Heart left ventricle (tissue), 16 donors: Measurements from ENCODE around the gene CD68. TPM values are rescaled to one million over a fixed set of nuclear protein-coding genes. Genes with fewer than 3 reads are reported as not detected.

Source experiments
- ATAC-seq, 4 donors: fragments of 200-7000 bp; cut with Tn5 transposase; one replicate each; pipeline ENCODE4 v1.9.1; 2020 to 2022; ENCODE audit warnings: moderate library complexity in 4 of 4, mild to moderate bottlenecking in 3 of 4, moderate number of reproducible peaks in 1 of 4
- DNase-seq, 5 donors: peaks; one replicate each; pipeline ENCODE4 v3.0.0-alpha.2; 2020
- H3K27ac ChIP-seq, 12 donors: fragments of 200-600 bp; sonication (generic) in 4 of 12; one replicate each; pipeline versions ENCODE4 v1.5.0 to v1.8.0; 2016 to 2022; ENCODE audit warnings: mild to moderate bottlenecking in 2 of 12
- H3K27me3 ChIP-seq, 9 donors: fragments of 200-600 bp; sonication (generic) in 2 of 9; one replicate each; pipeline versions ENCODE4 v1.5.1 to v1.8.0; 2016 to 2022; ENCODE audit warnings: mild to moderate bottlenecking in 3 of 9
- H3K36me3 ChIP-seq, 9 donors: fragments of 200-600 bp; sonication (generic) in 2 of 9; one replicate each; pipeline versions ENCODE4 v1.5.0 to v1.8.0; 2018 to 2022; ENCODE audit warnings: mild to moderate bottlenecking in 2 of 9
- H3K4me1 ChIP-seq, 12 donors: fragments of 200-600 bp; sonication (generic) in 4 of 12; one replicate each; pipeline versions ENCODE4 v1.5.0 to v1.8.0; 2016 to 2022; ENCODE audit warnings: mild to moderate bottlenecking in 3 of 12
- H3K4me3 ChIP-seq, 12 donors: fragments of 200-600 bp; sonication (generic) in 4 of 12; one replicate each; pipeline versions ENCODE4 v1.5.0 to v1.8.0; 2017 to 2022; ENCODE audit warnings: mild to moderate bottlenecking in 9 of 12, moderate library complexity in 4 of 12
- H3K9me3 ChIP-seq, 12 donors: fragments of 200-600 bp; sonication (generic) in 4 of 12; one replicate each; pipeline versions ENCODE4 v1.5.0 to v1.8.0; 2016 to 2022; ENCODE audit warnings: mild to moderate bottlenecking in 1 of 12
- POLR2A ChIP-seq, 2 donors: fragments of 450-650 bp; IDR thresholded peaks; one replicate each; pipeline ENCODE4 v1.6.1; 2017; ENCODE audit warnings: antibody characterized with exemption in 2 of 2, mild to moderate bottlenecking in 2 of 2, moderate library complexity in 2 of 2
- whole genome bisulfite sequencing, 4 donors: extraction: QIAGEN DNeasy Blood & Tissue Kit in 2 of 4; methylation state at CpG; one replicate each; pipeline versions ENCODE4 v1.1.5 to v1.1.7; 2013 to 2018; 5-methylcytosine and 5-hydroxymethylcytosine counted together
- intact Hi-C, 10 donors: fragments of 100-400 bp; cut with DNase I; formaldehyde crosslinking; loops; one replicate each; pipeline versions ENCODE4 v1.11.1 to v1.14.2; 2022
- polyA plus RNA-seq, 2 donors: library from polyadenylated mRNA; stranded (reverse); fragments of 200-250 nt; gene quantifications; one replicate each; pipeline ENCODE4 v1.2.3, GENCODE V29; 2013
- total RNA-seq, 9 donors: library from RNA; depleted of rRNA in 2 of 9; stranded (reverse); fragments of >200 nt in 2 of 9; fragmentation: NEBNext Ultra II Directional in 3 of 9; extraction: Animal tissue kit (Norgen Biotek cat#: 25700) in 3 of 9; gene quantifications; one replicate each; pipeline versions ENCODE4 v1.1.0 to v1.2.4, GENCODE V29; 2016 to 2023
- TF ChIP-seq, protein P1 (sequence below), 12 donors: fragments of 200-600 bp; sonication (generic) in 4 of 12; IDR thresholded peaks; one replicate each; pipeline versions ENCODE4 v1.5.0 to v1.8.0; 2018 to 2022; ENCODE audit warnings: antibody characterized with exemption in 12 of 12, mild to moderate bottlenecking in 5 of 12
- donor health status: ischemic (EF 13 %, LVEDD 7.1; RV severe dilation, severe dysfunction).
- donor health status: healthy with polysubstance abuse.
- donor health status: DM: no; HTN: yes; CAD: no.
- donor health status: DM: no; HTN: no; CAD: no.
- donor health status: ischemic (EF 25% LVEDD 6.9; RV normal size, moderate dysfunction).
- donor health status: ischemic (EF 25% LVEDD 5.7; RV mildly dilated, moderate dysfunction).
- donor health status: healthy.
- donor health status: DM: yes; HTN: yes; CAD: no.
- donor health status: ischemic (EF 35%, LVEDD 5.7; RV mildly dilated, moderate dysfunction).
- donor health status: nonischemic (EF 11% LVEDD 7.7; RV severe dilation, severe dysfunction).
- donor health status: DM: yes; HTN: yes; CAD: no.
- donor health status: PGD.
- donor health status: ischemic (EF 29% LVEDD 5.4; RV normal size, mild dysfunction).
- donor health status: nonischemic (EF 23%, LVEDD 6.1; RV moderate dilation, normal function).

The CD68 gene
- total and polyA plus RNA-seq, 11 donors, result 9.9 to 324 (median 22.5) TPM

GRCh38 chr17:7538891-7539545 lies 40.4 kb upstream of the CD68 start:
- TF ChIP-seq POLR2A (IDR thresholded peaks at IDR 0.05), result no peak
- TF ChIP-seq, protein P1, sequence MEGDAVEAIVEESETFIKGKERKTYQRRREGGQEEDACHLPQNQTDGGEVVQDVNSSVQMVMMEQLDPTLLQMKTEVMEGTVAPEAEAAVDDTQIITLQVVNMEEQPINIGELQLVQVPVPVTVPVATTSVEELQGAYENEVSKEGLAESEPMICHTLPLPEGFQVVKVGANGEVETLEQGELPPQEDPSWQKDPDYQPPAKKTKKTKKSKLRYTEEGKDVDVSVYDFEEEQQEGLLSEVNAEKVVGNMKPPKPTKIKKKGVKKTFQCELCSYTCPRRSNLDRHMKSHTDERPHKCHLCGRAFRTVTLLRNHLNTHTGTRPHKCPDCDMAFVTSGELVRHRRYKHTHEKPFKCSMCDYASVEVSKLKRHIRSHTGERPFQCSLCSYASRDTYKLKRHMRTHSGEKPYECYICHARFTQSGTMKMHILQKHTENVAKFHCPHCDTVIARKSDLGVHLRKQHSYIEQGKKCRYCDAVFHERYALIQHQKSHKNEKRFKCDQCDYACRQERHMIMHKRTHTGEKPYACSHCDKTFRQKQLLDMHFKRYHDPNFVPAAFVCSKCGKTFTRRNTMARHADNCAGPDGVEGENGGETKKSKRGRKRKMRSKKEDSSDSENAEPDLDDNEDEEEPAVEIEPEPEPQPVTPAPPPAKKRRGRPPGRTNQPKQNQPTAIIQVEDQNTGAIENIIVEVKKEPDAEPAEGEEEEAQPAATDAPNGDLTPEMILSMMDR (IDR thresholded peaks at IDR 0.05), result no peak
- peaks cover 0 to 11% (median 4%) of the 10 kb centered on the region in 12 donors for H3K9me3 ChIP-seq
- no peak overlapping the region for H3K4me3 ChIP-seq
- peaks cover 0 to 3% (median 0%) of the 10 kb centered on the region in 12 donors for H3K4me1 ChIP-seq
- intact Hi-C loops, result no loop called here
- H3K36me3 ChIP-seq, result no peaks in the 10 kb centered on the region
- DNase-seq, result no peak
- no peaks in the 10 kb centered on the region for H3K27me3 ChIP-seq
- 64 to 79% (median 74%) methylated on average over 11 of the region's 11 CpGs for WGBS, 4 donors
- no peak overlapping the region for H3K27ac ChIP-seq
- ATAC-seq, result no peak

DNA sequence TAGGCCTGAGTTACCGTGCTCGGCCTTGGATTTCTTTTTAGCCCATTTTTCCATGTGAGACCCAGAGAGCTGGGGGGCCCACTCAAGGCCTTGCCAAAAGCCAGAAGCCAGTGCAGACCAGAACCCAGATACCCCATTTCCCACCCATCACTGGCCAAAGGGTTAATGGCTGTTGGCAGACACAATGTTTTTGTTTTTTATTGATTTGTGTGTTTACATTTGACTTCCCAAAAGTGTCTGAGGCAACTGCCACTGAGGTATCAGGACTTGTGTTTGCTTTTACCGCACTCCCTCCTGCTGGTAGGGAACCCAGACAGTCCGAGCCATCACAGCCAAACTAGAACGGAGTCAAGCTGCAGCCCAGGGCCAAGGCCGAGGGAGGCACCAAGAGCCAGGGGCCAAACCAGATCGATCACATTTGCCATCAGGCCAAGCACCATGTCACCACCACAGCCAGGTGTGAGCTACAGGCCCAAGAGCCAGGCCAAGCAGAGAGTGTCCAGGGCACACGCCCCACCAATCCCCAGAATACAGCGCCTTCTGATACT lies 38.3 kb upstream of the CD68 start:
- no peak overlapping the region for H3K4me3 ChIP-seq
- H3K9me3 ChIP-seq, result peaks cover 0 to 11% (median 4%) of the 10 kb centered on the region in 12 donors
- 92 to 96% (median 94%) methylated on average over 5 to 9 of the region's 9 CpGs for WGBS, 4 donors
- no peaks in the 10 kb centered on the region for H3K27me3 ChIP-seq
- no peaks in the 10 kb centered on the region for H3K36me3 ChIP-seq
- no peak for DNase-seq
- TF ChIP-seq, protein P1 (IDR thresholded peaks at IDR 0.05), result no peak
- no peak for TF ChIP-seq POLR2A (IDR thresholded peaks at IDR 0.05)
- intact Hi-C loops, result no loop called here
- H3K27ac ChIP-seq, result no peak overlapping the region
- peaks cover 0 to 15% (median 6%) of the 10 kb centered on the region in 12 donors for H3K4me1 ChIP-seq
- ATAC-seq, result no peak

GRCh38 chr17:7544911-7545310 lies 34.5 kb upstream of the CD68 start:
- intact Hi-C loops, result no loop called here
- Histone ChIP-seq H3K4me3 (no peak overlapping the region), H3K9me3 (no peaks in the 10 kb centered on the region), H3K27me3 (no peaks in the 10 kb centered on the region), H3K27ac (peak overlapping the region in 7 of 12 donors; percentile 5 to 44 (median 29)), H3K36me3 (no peaks in the 10 kb centered on the region), H3K4me1 (peaks cover 0 to 34% (median 14%) of the 10 kb centered on the region in 12 donors)
- 60 to 70% (median 63%) methylated on average over 6 of the region's 6 CpGs for WGBS, 4 donors
- ATAC-seq, result no peak
- TF ChIP-seq, protein P1 (IDR thresholded peaks at IDR 0.05), result no peak
- TF ChIP-seq POLR2A (IDR thresholded peaks at IDR 0.05), result no peak
- DNase-seq, result no peak

DNA sequence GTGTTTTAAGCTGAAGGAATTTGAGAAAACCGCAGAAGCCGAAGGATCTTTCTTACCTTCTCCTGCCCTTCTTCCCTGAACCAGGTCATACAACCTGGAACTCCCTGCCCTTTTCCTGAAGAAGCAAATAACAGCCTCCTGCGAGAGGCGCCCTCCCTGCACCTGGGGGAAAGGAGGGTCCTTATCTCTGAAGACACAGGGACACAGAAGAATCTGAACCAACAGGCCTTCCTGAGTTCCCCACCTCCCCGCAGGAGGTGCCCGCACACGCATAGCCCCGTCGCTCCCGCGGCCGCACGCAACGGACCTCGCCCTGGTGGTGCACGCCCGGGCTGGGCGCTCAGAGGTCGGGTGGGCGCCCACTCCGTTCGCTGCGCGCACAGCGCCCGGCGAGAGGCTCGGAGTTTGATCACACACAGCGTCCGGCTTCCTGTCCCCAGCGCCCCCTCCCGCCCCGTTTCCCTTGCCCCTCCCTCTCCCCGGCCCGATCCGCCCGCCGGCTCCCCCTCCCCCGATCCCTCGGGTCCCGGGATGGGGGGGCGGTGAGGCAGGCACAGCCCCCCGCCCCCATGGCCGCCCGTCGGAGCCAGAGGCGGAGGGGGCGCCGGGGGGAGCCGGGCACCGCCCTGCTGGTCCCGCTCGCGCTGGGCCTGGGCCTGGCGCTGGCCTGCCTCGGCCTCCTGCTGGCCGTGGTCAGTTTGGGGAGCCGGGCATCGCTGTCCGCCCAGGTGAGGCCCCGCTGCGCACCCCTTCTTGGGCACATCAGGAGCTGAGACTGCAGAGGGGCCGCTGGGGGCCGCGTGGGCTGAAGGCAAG lies 30.6 kb upstream of the CD68 start, which contains the start of gene TNFSF12:
TSS of gene TNFSF12 (plus strand) at position 474 of the 816 bp plus-strand sequence. CDS start at position 570, 96 bp downstream.
- no peaks in the 10 kb centered on the region for H3K9me3 ChIP-seq
- no peaks in the 10 kb centered on the region for H3K27me3 ChIP-seq
- peak; percentile 68 to 89 (median 87) for DNase-seq
- peak; percentile 55 to 89 (median 86) for ATAC-seq
- H3K27ac ChIP-seq, result peak within 1 kb of the TSS; percentile 75 to 98 (median 95)
- WGBS, 4 donors, result 2 to 4% (median 2%) methylated on average over 35 to 65 of the region's 65 CpGs
- peak within 1 kb of the TSS; percentile 41 to 96 (median 74) for H3K4me3 ChIP-seq
- intact Hi-C loops, result no loop called here
- TF ChIP-seq POLR2A (IDR thresholded peaks at IDR 0.05), result peak in 1 of 2 donors; percentile 61
- TF ChIP-seq, protein P1 (IDR thresholded peaks at IDR 0.05), result peak in 6 of 12 donors; percentile 4 to 41 (median 25)
- H3K36me3 ChIP-seq, result peaks cover 0 to 19% (median 6%) of the 10 kb centered on the region in 9 donors
- H3K4me1 ChIP-seq, result peaks cover 0 to 54% (median 20%) of the 10 kb centered on the region in 12 donors
